Neural progenitor cell (in vitro differentiated cells): ENCODE data around the gene SLC49A4.

Source experiments
- EZH2 ChIP-seq: fragments of 200-600 bp; sonication (generic); IDR thresholded peaks from 2 replicates; pipeline ENCODE4 v1.6.1; 2017; ENCODE audit warnings: antibody characterized with exemption, mild to moderate bottlenecking, moderate library complexity
- TF ChIP-seq, protein P1 (sequence below): fragments of 200-600 bp; sonication (generic); IDR thresholded peaks from 2 replicates; pipeline ENCODE4 v1.5.1; 2017; ENCODE audit warnings: antibody characterized with exemption, mild to moderate bottlenecking

- TF ChIP-seq, protein P1, sequence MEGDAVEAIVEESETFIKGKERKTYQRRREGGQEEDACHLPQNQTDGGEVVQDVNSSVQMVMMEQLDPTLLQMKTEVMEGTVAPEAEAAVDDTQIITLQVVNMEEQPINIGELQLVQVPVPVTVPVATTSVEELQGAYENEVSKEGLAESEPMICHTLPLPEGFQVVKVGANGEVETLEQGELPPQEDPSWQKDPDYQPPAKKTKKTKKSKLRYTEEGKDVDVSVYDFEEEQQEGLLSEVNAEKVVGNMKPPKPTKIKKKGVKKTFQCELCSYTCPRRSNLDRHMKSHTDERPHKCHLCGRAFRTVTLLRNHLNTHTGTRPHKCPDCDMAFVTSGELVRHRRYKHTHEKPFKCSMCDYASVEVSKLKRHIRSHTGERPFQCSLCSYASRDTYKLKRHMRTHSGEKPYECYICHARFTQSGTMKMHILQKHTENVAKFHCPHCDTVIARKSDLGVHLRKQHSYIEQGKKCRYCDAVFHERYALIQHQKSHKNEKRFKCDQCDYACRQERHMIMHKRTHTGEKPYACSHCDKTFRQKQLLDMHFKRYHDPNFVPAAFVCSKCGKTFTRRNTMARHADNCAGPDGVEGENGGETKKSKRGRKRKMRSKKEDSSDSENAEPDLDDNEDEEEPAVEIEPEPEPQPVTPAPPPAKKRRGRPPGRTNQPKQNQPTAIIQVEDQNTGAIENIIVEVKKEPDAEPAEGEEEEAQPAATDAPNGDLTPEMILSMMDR, result no peak
- TF ChIP-seq EZH2, result no peak
Observed at GRCh38 chr3:122784436-122784835, 10.4 kb upstream of the SLC49A4 start.
